Measurements from ENCODE around the gene SSBP3. TPM values are rescaled to one million over a fixed set of nuclear protein-coding genes. Genes with fewer than 3 reads are reported as not detected.

SSBP3 gene
- total RNA-seq, 1 donor from 2014 or later = 84.1 TPM

DNA sequence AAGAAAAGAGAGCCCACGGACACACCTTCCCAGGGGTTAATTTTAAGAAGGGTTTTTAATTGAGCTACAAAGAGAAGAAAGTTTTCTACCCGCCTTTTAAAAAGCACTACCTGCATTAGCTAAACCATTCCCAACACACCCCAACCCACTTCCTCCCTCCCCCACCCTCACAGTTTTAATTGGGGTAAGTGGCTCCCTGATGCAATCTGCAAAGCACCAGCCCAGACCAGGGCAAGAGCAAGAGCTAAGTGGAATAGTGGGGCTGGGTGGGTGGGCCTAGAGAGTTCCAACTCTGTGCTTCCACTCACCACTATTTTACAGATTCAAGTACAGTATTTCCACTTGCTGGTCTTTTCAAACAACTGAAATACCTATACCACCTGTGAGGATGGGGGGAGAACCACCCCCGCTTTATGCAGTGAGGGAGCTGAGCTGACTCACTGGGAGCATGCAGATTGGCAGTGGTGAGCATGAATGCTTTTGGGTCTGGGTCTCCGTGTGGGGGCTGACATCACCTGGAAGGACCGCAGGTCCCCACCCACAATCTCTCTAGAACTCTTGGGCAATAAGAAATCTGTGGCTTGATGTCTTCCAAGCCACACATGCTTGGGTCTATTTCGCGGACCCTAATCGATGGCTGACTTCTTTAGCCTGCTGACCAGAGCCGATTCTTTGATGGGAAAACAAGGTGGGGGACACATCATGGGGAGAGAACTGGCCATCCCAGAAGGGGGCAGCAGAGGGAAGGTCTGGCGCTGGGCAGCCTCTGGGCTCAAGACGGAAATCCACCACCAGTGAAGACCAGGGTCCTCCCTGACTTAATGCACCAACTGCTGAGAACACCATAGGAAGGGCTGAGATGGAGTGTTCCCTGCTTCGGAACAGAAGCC lies 95.5 kb downstream of the SSBP3 start:
- H3K27ac Mint-ChIP-seq = peak overlapping the region; percentile 84
- no peak for DNase-seq
- peaks cover 9% of the 10 kb centered on the region for H3K36me3 Mint-ChIP-seq (ENCODE audit: low read depth)
- H3K4me1 Mint-ChIP-seq = peaks cover 57% of the 10 kb centered on the region
- no peaks in the 10 kb centered on the region for H3K27me3 Mint-ChIP-seq
- peak overlapping the region; percentile 51 for H3K4me3 Mint-ChIP-seq
- intact Hi-C loops (cut with micrococcal nuclease) = loop anchor here (2.0 kb wide), 1 partner anchor 24 kb away; no protein-coding TSS in a partner anchor
- H3K9me3 Mint-ChIP-seq = no peaks in the 10 kb centered on the region

DNA sequence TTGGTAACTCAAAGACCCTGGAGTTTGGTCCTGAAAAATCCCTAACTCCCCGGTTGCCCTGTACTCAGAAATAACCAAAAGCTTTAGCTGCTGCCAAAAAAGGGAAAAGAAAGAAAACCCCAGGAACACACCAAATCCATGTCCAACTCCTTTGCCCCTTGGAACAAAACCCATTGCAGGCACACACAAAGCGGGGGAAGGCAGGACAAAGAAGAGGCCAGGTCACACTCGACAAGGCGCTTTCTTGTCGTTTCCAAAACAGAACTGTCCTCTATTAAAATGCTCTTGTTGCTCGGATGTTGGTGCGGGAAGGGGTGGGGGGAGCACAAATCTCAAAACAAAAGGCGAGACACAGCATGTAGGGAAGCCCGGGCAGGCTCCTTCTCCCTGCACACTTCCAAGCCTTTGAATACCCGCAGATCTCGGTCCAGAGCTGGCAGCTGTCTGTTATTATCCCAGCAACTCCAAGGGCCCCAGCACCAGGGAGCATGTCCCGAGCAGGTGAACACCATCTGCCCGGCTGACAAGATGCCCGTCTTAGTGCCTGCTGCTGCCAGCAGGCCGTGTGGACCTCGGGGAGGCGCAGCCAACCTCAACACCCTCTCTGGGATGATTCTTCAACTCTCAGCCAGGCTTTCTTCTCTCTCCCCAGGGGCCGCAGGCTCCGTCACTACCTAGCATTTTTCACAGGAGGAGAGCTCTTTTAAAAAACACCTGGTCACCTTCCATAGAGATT lies 96.4 kb downstream of the SSBP3 start:
- intact Hi-C loops (cut with micrococcal nuclease) = loop anchor here (2.0 kb wide), 1 partner anchor 23 kb away; no protein-coding TSS in a partner anchor
- H3K36me3 Mint-ChIP-seq (ENCODE audit: low read depth) = peaks cover 8% of the 10 kb centered on the region
- no peaks in the 10 kb centered on the region for H3K9me3 Mint-ChIP-seq
- no peaks in the 10 kb centered on the region for H3K27me3 Mint-ChIP-seq
- H3K4me3 Mint-ChIP-seq = peak overlapping the region; percentile 38
- H3K27ac Mint-ChIP-seq = no peak overlapping the region
- H3K4me1 Mint-ChIP-seq = peaks cover 56% of the 10 kb centered on the region
- no peak for DNase-seq

DNA sequence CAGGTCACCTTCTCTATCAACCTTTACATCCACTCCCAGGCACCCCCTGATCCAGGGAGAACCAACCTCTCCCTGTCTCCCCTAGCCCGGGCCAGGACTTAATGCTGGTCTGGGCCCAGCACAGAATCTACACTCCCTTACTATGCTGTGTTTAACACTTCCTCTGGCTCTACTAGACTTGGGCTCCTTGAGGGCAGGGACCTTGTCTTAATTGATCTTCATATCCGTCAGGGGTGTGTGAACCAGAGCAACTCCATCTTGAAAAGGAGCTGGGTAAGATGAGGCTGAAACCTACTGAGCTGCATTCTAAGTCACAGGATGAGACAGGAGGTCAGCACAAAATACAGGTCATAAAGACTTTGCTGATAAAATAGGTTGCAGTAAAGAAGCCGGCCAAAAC lies 98.9 kb downstream of the SSBP3 start:
- intact Hi-C loops (cut with micrococcal nuclease) = no loop called here
- no peak overlapping the region for H3K27ac Mint-ChIP-seq
- no peaks in the 10 kb centered on the region for H3K27me3 Mint-ChIP-seq
- H3K36me3 Mint-ChIP-seq (ENCODE audit: low read depth) = peaks cover 8% of the 10 kb centered on the region
- H3K9me3 Mint-ChIP-seq = no peaks in the 10 kb centered on the region
- peaks cover 48% of the 10 kb centered on the region for H3K4me1 Mint-ChIP-seq
- DNase-seq = no peak
- H3K4me3 Mint-ChIP-seq = no peak overlapping the region

DNA sequence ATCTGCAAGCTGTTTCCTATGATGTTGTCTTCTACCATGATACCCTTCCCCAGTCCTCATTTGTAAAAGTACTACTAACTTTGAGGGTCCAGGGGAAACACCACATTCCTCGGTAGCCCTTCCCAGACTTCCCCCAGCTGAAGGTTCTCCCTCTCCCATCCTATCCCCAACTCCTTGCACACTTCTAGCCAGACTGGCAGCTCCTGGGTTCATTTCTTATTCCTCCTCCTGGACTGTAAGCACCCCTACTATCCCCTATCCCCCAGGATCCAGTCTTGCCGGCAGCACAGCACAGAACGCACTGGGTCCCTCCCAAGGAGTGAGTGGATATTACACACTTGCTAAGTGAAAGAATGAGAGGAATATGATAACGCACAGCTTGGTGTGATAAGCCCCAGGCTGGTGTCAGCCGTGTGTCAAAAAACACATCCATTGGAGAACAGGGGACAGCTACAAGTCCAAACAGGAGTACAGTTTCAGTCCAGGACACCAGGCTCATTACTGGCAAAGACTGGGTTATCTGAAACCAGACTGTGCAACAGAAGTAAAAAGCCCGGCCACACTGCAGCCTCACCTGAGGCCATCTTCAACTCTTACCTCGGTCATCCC lies 100.2 kb downstream of the SSBP3 start:
- Mint-ChIP-seq H3K4me3 (no peak overlapping the region), H3K4me1 (peaks cover 42% of the 10 kb centered on the region), H3K27me3 (no peaks in the 10 kb centered on the region), H3K36me3 (ENCODE audit: low read depth) (peaks cover 9% of the 10 kb centered on the region), H3K9me3 (no peaks in the 10 kb centered on the region), H3K27ac (no peak overlapping the region)
- intact Hi-C loops (cut with micrococcal nuclease) = no loop called here
- no peak for DNase-seq

DNA sequence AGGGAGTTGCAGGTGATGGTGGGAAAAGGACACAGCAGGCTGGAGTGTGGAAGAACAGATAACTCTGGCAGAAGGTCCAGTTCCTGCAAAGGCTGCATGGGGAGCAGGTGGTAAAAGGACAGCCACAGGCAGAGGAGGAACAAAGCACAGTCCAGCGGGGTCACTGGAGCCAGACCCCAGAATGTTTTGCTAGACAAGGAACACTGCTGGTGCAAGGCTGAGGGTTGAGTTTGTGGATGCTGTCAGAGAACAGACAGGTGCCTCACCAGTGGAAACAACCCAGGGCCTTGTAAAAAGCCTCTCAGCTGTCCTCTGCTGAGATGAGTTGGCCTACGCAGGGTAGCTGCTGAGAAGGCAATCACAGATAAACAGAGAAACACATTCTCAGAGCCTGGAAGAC lies 101.7 kb downstream of the SSBP3 start:
- Mint-ChIP-seq H3K27ac (no peak overlapping the region), H3K9me3 (no peaks in the 10 kb centered on the region), H3K4me3 (no peak overlapping the region), H3K27me3 (no peaks in the 10 kb centered on the region), H3K36me3 (ENCODE audit: low read depth) (peaks cover 9% of the 10 kb centered on the region), H3K4me1 (peaks cover 36% of the 10 kb centered on the region)
- no peak for DNase-seq
- intact Hi-C loops (cut with micrococcal nuclease) = no loop called here

DNA sequence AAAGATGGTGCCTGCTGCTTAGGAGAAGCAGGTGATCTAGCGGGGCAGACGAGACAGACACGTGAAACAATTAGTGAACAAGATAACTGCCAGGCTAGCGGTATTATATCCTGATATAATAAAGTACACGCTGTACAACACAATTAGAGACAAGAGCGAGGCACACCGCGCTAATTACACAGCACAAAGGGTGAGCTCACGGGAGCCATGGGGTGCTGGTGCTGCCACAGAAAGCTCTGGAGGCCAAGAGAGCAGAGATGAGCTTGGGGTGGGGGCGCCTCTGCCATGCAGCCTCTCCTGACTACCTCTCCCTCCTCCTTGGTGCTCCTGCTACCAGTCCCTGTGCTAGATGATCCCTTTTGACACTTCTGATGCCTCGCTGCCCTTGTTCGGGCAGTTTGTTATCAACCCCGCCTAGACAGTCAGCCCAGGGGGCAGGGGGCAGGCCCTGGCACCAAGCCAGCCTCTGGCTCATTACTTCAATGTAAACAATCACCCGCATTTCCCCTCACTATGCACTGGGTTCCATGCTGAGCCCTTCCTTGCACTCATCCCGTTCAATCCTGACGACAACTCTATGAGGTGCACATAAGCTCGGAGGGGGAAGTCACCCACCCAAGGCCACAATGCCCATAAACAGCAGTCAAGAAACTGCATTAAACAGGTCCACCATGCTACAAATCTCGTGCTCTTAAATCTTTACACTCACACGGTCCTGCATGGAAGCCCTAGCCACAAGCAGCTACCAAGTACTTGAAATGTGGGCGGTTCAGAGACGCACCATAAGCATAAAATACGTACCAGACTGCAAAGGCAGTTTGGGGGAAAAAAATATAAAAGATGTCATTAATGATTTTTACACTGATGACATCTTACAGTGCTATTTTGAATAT lies 103.0 kb downstream of the SSBP3 start:
- H3K4me1 Mint-ChIP-seq = peaks cover 46% of the 10 kb centered on the region
- H3K4me3 Mint-ChIP-seq = no peak overlapping the region
- peaks cover 7% of the 10 kb centered on the region for H3K36me3 Mint-ChIP-seq (ENCODE audit: low read depth)
- no peaks in the 10 kb centered on the region for H3K9me3 Mint-ChIP-seq
- no peak for DNase-seq
- H3K27me3 Mint-ChIP-seq = no peaks in the 10 kb centered on the region
- intact Hi-C loops (cut with micrococcal nuclease) = no loop called here
- H3K27ac Mint-ChIP-seq = no peak overlapping the region

DNA sequence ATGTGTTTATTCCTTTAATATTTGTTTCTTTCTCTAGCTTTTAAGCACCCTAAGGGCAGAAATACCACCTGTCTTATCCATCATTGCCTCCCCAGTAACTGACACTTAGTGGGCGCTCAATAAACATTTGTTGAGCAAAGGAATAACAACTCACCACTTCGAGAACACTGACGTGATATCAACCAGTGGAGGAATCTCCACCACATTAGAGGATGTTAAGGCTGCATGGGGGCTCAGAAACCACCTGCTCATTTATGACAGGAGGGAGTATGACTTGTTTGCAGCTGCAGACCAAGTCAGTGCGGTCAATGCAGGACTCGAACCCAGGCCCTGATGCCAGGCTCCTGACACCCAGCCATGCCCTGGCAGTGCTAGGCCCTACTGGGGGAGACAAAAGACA lies 103.6 kb downstream of the SSBP3 start:
- H3K36me3 Mint-ChIP-seq (ENCODE audit: low read depth) = peaks cover 7% of the 10 kb centered on the region
- no peaks in the 10 kb centered on the region for H3K9me3 Mint-ChIP-seq
- H3K27me3 Mint-ChIP-seq = no peaks in the 10 kb centered on the region
- no peak overlapping the region for H3K4me3 Mint-ChIP-seq
- no peak overlapping the region for H3K27ac Mint-ChIP-seq
- DNase-seq = no peak
- H3K4me1 Mint-ChIP-seq = peaks cover 49% of the 10 kb centered on the region
- intact Hi-C loops (cut with micrococcal nuclease) = no loop called here

DNA sequence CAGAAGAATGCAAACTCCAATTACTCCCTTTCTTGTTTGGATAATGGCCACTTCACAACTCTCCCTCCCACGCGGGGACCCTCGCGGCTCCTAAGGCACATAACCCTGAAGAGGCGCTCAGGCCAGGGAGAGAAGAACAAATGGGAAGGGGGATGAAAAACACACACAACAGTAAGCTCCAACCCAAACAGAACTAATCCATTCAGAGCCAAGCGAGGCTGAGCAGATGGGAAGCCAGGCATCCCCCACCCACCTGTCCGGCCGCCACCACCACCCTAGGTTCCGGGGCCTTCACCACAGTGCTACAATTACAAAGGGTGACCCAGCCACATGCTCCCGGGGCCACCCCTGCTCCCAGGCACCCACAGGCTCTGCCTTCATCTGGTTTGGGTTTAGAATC lies 104.7 kb downstream of the SSBP3 start:
- intact Hi-C loops (cut with micrococcal nuclease) = no loop called here
- H3K4me3 Mint-ChIP-seq = no peak overlapping the region
- H3K27me3 Mint-ChIP-seq = no peaks in the 10 kb centered on the region

DNA sequence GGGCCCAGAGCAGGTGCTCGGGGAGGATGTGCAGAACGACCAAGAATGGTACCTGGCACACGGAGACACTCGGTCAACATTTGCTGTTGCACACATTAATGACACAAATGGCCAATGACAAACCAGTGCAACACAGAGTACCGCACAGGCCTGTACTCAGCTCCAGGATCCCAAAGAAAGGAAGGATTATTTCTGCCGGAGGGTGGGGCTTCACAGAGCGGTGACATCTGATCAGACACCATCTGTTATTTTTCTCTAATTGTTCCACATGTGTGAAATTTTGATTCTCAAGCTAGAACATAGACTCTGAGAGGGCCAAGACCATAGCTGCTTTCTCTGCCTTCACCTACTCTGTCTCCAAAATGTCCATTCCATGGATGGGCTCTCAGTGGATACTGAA lies 105.8 kb downstream of the SSBP3 start:
- no peak for DNase-seq
- H3K27me3 Mint-ChIP-seq = no peaks in the 10 kb centered on the region
- no peak overlapping the region for H3K4me3 Mint-ChIP-seq
- peaks cover 50% of the 10 kb centered on the region for H3K4me1 Mint-ChIP-seq
- no peaks in the 10 kb centered on the region for H3K9me3 Mint-ChIP-seq
- peaks cover 5% of the 10 kb centered on the region for H3K36me3 Mint-ChIP-seq (ENCODE audit: low read depth)
- H3K27ac Mint-ChIP-seq = no peak overlapping the region
- intact Hi-C loops (cut with micrococcal nuclease) = no loop called here

More for the DNA sequence above, 104.7 kb downstream of the SSBP3 start:
- no peak for DNase-seq
- peaks cover 44% of the 10 kb centered on the region for H3K4me1 Mint-ChIP-seq
- no peaks in the 10 kb centered on the region for H3K9me3 Mint-ChIP-seq
- no peak overlapping the region for H3K27ac Mint-ChIP-seq
- H3K36me3 Mint-ChIP-seq (ENCODE audit: low read depth) = peaks cover 5% of the 10 kb centered on the region

DNA sequence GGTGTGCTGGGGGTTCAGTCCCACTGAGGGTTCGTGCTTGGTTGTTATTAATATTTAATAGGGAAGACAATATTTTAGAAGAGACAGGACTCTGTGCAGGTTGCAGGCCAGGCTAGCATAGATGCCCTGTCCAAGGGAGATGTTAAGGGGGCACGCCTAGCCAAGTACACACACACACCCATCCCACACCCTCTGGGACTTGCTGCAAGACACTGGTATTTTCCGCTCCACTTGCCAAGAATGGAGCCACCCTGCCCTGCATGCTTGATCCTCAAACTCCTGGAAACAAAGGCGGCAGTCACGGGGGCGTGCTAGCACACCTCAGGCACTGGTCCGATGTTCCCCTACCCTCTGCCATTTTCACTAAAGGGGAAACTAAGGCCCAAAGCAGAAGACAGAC lies 107.2 kb downstream of the SSBP3 start:
- intact Hi-C loops (cut with micrococcal nuclease) = no loop called here

DNA sequence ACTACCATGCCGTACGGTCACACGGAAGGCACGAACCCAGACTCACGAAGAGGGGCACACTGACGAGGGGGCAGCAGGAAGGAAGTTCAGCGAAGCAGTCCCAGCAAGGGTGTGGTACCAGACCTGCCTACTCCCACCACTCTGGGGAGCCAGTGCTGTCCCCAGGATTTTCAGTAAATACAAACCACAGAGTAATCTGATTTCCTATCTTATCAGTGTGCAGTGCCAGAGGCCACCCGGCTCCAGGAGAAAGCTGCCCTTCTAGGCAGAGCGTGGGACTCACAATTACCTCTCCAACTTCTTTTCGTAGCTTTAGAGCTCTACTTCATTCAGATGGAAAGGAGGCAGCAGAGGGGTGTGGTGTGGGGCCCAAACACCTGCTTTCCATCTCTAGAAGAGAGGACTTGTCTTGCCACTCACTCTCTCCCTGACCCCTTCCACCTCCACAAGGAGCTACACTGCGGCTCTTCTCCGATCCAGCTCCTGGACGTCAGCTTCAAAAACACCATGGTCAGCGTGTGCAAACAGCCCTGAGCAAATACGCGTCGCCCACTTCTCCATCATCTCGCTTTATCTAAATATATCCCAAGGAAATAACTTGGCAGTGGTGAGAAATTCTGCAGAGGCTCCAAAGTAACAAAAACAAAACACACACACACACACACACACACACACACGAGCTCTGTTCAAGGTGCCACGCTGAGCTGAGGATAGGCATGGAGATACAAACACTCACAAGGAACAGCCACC lies 107.7 kb downstream of the SSBP3 start:
- DNase-seq = no peak
- peaks cover 3% of the 10 kb centered on the region for H3K36me3 Mint-ChIP-seq (ENCODE audit: low read depth)
- peaks cover 59% of the 10 kb centered on the region for H3K4me1 Mint-ChIP-seq
- intact Hi-C loops (cut with micrococcal nuclease) = no loop called here
- H3K9me3 Mint-ChIP-seq = no peaks in the 10 kb centered on the region
- no peaks in the 10 kb centered on the region for H3K27me3 Mint-ChIP-seq
- no peak overlapping the region for H3K4me3 Mint-ChIP-seq
- H3K27ac Mint-ChIP-seq = no peak overlapping the region

More for the DNA sequence above, 107.2 kb downstream of the SSBP3 start:
- Mint-ChIP-seq H3K36me3 (ENCODE audit: low read depth) (peaks cover 5% of the 10 kb centered on the region), H3K27ac (no peak overlapping the region), H3K9me3 (no peaks in the 10 kb centered on the region), H3K27me3 (no peaks in the 10 kb centered on the region), H3K4me1 (peaks cover 60% of the 10 kb centered on the region), H3K4me3 (no peak overlapping the region)
- no peak for DNase-seq

DNA sequence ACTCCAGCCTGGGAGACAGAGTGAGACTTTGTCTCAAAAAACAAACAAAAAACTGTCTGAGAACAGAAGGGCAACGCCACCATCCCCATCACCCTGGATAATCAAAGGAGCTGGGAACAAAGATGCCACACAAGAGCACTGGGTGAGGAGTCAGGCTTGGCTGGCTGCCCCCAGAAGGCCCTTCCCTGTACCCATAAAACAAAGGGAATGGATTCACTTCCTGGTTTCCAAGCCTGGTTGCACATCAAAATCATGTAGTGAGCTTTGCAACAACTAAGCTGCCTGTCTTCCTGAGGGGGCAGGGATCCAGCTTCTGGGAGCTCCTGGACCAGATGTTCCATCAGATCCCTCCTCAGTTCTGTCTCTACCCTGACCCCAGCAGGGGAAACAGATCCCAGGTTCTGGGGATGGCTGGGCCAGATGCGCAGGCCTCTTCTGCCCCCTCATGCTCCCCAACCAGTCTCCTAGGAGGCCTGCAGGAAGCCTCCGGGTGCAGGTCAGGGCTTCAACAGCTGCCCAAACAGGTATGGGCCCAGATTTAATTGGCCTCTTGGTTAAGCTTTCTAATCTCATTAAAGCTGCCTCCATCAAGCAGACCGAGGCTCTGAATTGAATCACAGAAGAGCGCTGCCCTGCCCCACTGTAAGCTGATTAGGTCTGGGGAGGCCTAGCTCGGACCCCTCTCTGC lies 108.5 kb downstream of the SSBP3 start:
- no peak overlapping the region for H3K27ac Mint-ChIP-seq
- H3K4me1 Mint-ChIP-seq = peaks cover 58% of the 10 kb centered on the region

More for the DNA sequence above, 108.5 kb downstream of the SSBP3 start:
- Mint-ChIP-seq H3K9me3 (no peaks in the 10 kb centered on the region), H3K4me3 (no peak overlapping the region), H3K36me3 (ENCODE audit: low read depth) (peaks cover 3% of the 10 kb centered on the region), H3K27me3 (no peaks in the 10 kb centered on the region)
- intact Hi-C loops (cut with micrococcal nuclease) = no loop called here
- no peak for DNase-seq
